HEK293T (cell line): ENCODE data around the gene POLR2B.
"Not testable (repeated sequence)": the region's sequence is repeated elsewhere in the genome, so short reads cannot be mapped to it uniquely, and the experiment has no call there.

Experiments used
- CTCF ChIA-PET: fragments of 350-600 bp; formaldehyde crosslinking; extraction: SDS; loops from one replicate; lab custom pipeline; 2021; ENCODE audit warnings: antibody characterized with exemption, inconsistent platforms; lab: Yijun Ruan, JAX
- POLR2A ChIA-PET: fragments of 350-600 bp; formaldehyde crosslinking; extraction: SDS; loops from one replicate; lab custom pipeline; 2020; ENCODE audit warnings: antibody characterized with exemption, inconsistent platforms; lab: Yijun Ruan, JAX
- DNase-seq: peaks from one replicate; pipeline ENCODE4 v3.0.0; 2012; ENCODE audit warnings: mixed read lengths; ENCODE audit errors: extremely low spot score
- ARNT ChIP-seq: fragments of 450-650 bp; IDR thresholded peaks from 2 replicates; pipeline ENCODE4 v1.6.1; 2017; ENCODE audit warnings: mild to moderate bottlenecking
- BHLHE40 ChIP-seq: fragments of 450-650 bp; IDR thresholded peaks from 2 replicates; pipeline ENCODE4 v1.6.1; 2016; ENCODE audit warnings: mild to moderate bottlenecking, moderate library complexity, borderline replicate concordance
- CTBP1 ChIP-seq: fragments of 450-650 bp; IDR thresholded peaks from 2 replicates; pipeline ENCODE4 v1.6.1; 2016; ENCODE audit warnings: borderline replicate concordance
- ELF4 ChIP-seq: fragments of 450-650 bp; IDR thresholded peaks from 2 replicates; pipeline ENCODE4 v1.6.1; 2017; ENCODE audit warnings: antibody characterized with exemption
- FOXA1 ChIP-seq: fragments of 450-650 bp; IDR thresholded peaks from 2 replicates; pipeline ENCODE4 v1.6.1; 2016; ENCODE audit warnings: mild to moderate bottlenecking
- FOXK2 ChIP-seq: fragments of 450-650 bp; IDR thresholded peaks from 2 replicates; pipeline ENCODE4 v1.6.1; 2016; ENCODE audit warnings: mild to moderate bottlenecking
- FOXM1 ChIP-seq: fragments of 450-650 bp; IDR thresholded peaks from 2 replicates; pipeline ENCODE4 v1.6.1; 2017; ENCODE audit warnings: mild to moderate bottlenecking, borderline replicate concordance
- HDGF ChIP-seq: fragments of 450-650 bp; IDR thresholded peaks from 2 replicates; pipeline ENCODE4 v1.6.1; 2017; ENCODE audit warnings: antibody characterized with exemption, borderline replicate concordance
- L3MBTL2 ChIP-seq: fragments of 450-650 bp; conservative IDR thresholded peaks from 2 replicates; pipeline ENCODE4 v1.6.1; 2016; ENCODE audit warnings: mild to moderate bottlenecking
- LEF1 ChIP-seq: fragments of 450-650 bp; IDR thresholded peaks from 2 replicates; pipeline ENCODE4 v1.6.1; 2017; ENCODE audit warnings: mild to moderate bottlenecking, borderline replicate concordance
- NFRKB ChIP-seq: fragments of 450-650 bp; IDR thresholded peaks from 2 replicates; pipeline ENCODE4 v1.6.1; 2016; ENCODE audit warnings: mild to moderate bottlenecking, moderate library complexity
- PKNOX1 ChIP-seq: fragments of 450-650 bp; IDR thresholded peaks from 2 replicates; pipeline ENCODE4 v1.6.1; 2016
- SP1 ChIP-seq: fragments of 450-650 bp; IDR thresholded peaks from 2 replicates; pipeline ENCODE4 v1.6.1; 2017
- SUZ12 ChIP-seq: fragments of 450-650 bp; IDR thresholded peaks from 2 replicates; pipeline ENCODE4 v1.6.1; 2016; ENCODE audit warnings: mild to moderate bottlenecking
- TARDBP ChIP-seq: fragments of 450-650 bp; IDR thresholded peaks from 2 replicates; pipeline ENCODE4 v1.6.1; 2016
- ZNF384 ChIP-seq: fragments of 450-650 bp; IDR thresholded peaks from 2 replicates; pipeline ENCODE4 v1.6.1; 2016

The POLR2B gene

DNA sequence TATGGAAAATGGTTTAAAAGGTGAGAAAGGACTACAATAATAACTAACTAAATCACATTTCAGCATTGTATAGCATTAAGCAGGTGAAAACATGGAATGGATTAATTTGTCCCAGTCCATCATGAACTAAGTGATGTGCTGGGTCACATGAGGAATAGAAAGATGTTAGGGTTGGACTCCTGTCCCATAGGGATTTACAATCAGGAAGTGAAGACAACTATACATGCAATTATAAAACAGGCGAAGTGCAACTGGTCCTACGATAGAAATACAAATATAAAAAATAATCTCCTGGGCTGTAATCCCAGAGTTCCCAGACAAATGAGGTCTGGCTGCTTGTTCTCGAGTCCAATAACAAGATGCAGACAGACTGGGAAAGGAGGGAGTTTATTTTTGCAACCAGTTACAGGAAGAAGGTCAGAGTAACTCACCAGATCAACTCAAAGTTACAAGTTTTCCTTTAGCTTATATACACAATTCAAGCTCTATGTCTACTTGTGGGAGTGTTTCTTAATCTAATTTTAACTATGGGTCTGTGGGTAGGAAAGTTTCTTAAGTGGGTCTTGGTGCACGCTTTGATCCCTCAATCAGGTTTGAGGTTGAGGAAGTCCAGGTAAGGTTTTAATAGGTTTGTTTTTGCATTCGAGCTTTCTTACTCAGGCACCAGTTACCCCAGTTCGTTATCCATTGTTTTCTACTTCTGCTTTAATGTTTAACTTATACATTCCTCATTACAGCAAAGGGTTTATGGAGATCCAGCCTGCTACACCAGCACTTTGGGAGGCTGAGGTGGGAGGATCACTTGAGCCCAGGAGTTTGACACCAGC lies 81.4 kb downstream of the POLR2B start:
- TF ChIP-seq HDGF, result no peak
- no peak for TF ChIP-seq BHLHE40
- TF ChIP-seq NFRKB, result no peak
- no peak for TF ChIP-seq FOXM1
- ChIA-PET POLR2A (no interaction called here), CTCF (no interaction called here)
- DNase-seq, result no peak

- POLR2A ChIA-PET, CTCF ChIA-PET, DNase-seq: not testable (repeated sequence)
Observed at GRCh38 chr4:57060717-57061067, 82.0 kb downstream of the POLR2B start.

DNA sequence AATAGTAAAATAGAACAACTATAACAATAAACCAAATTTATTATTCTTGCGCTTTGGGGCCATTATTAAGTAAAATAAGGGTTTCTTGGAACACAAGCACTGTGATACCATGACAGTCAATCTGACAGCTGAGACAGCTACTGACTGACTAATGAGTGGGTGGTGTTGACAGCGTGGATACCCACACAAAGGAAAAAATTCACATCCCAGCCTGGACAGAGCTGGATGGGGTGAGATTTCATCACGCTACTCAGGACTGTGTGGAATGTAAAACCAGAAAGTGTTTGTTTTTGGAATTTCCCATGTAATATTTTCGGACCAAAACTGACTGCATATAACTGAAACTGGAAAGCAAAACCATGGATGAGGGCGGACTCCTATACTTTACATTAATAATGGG lies 82.7 kb downstream of the POLR2B start:
- ChIA-PET CTCF (no interaction called here), POLR2A (no interaction called here)
- TF ChIP-seq TARDBP (no peak), SP1 (no peak), FOXM1 (no peak), SUZ12 (no peak), NFRKB (no peak), PKNOX1 (no peak), FOXK2 (no peak), BHLHE40 (no peak), L3MBTL2 (no peak), CTBP1 (no peak), HDGF (no peak), LEF1 (no peak), ARNT (no peak), ZNF384 (no peak), FOXA1 (no peak), ELF4 (no peak)
- no peak for DNase-seq

- ChIA-PET CTCF (interaction anchor here (3.6 kb wide), 1 partner anchor 25 kb away, joined by 13 read pairs; no protein-coding TSS in a partner anchor), POLR2A (no interaction called here)
- no peak for TF ChIP-seq LEF1
- TF ChIP-seq ZNF384, result no peak
- TF ChIP-seq PKNOX1, result no peak
- no peak for TF ChIP-seq SUZ12
- TF ChIP-seq FOXM1, result no peak
- no peak for TF ChIP-seq NFRKB
- no peak for TF ChIP-seq ARNT
- no peak for TF ChIP-seq CTBP1
- TF ChIP-seq FOXK2, result no peak
- no peak for TF ChIP-seq SP1
- no peak for TF ChIP-seq L3MBTL2
- no peak for TF ChIP-seq ELF4
- no peak for TF ChIP-seq BHLHE40
- TF ChIP-seq TARDBP, result no peak
- TF ChIP-seq HDGF, result no peak
- no peak for DNase-seq
Observed at GRCh38 chr4:57063518-57063917, 84.8 kb downstream of the POLR2B start.

DNA sequence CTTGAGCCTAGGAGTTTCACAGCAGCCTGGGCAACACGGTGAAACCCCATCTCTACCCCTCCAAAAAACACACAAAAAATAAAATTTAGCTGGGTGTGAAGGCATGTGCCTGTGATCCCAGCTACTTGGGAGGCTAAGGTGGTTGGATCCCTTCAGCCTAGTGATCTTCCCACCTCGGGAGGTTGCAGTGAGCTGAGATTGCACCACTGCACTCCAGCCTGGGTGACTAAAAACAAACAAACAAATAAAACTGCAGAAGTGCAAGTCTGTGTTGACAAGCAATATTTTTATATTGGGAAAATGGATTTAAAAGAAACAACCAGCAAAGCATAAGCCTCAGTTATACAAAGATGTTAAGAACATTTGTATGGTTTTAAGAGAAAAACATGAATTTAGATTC lies 85.4 kb downstream of the POLR2B start:
- ChIA-PET POLR2A (interaction anchor here (1.3 kb wide), 1 partner anchor 14 kb away, joined by 4 read pairs; no protein-coding TSS in a partner anchor), CTCF (interaction anchor here (0.7 to 3.6 kb wide), 3 partner anchors 26 to 127 kb away, joined by 3 to 13 read pairs (median 3); no protein-coding TSS in a partner anchor)
- TF ChIP-seq PKNOX1 (no peak), ARNT (no peak), FOXK2 (no peak), SP1 (no peak), TARDBP (no peak), FOXA1 (no peak), FOXM1 (no peak), BHLHE40 (no peak), LEF1 (no peak), HDGF (no peak), ELF4 (no peak), ZNF384 (no peak), L3MBTL2 (no peak), NFRKB (no peak), SUZ12 (no peak), CTBP1 (no peak)

More for the DNA sequence above, 85.4 kb downstream of the POLR2B start:
- no peak for DNase-seq
